NCI-H2107 treated with DMSO at 0.1 percent for 48 hours (cell line): ENCODE results near the gene KCNJ9.
"Not testable (repeated sequence)": the region's sequence is repeated elsewhere in the genome, so short reads cannot be mapped to it uniquely, and the experiment has no call there.

Experiments
- DNase-seq: peaks from one replicate; lab custom pipeline; 2025; ENCODE audit not compliant: unreplicated experiment; lab: John Stamatoyannopoulos, UW

KCNJ9 gene

DNA sequence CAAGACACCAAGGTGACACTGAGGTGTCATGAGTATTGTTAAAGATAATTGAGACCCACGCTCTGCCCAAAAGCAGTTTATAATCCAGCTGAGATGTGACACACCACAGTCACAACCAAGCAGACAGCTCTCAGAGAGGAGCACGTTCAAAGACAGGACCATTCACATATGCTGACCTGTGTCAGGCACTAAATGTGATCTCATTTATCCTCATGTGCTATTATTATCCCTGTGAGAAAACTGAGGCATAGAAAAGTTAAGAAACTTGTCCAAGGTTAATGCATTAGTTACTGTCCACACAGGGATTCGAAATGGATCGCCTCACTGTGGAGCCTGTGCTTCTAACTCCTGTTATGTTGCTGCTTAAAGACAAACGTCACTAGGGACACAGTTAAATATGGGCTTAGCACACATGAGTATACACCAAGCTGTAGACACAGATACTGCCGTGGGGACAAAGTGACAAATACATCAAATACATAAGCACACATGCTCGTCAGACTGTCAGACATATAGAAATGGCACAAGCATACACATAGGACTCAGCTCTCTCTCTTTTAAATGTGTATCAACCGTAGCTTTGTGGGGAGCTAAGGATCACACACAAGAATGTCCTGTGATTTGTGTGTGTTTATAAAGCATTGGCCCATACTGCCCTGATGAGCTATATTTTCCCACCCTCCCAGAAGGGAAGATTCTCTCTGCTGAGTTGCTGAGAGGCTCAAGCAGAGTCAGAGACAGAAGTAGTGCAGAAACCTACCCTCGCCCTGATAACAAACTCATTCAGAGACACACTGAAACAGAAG is 20.6 kb downstream of the KCNJ9 start:
- no peak for DNase-seq

DNA sequence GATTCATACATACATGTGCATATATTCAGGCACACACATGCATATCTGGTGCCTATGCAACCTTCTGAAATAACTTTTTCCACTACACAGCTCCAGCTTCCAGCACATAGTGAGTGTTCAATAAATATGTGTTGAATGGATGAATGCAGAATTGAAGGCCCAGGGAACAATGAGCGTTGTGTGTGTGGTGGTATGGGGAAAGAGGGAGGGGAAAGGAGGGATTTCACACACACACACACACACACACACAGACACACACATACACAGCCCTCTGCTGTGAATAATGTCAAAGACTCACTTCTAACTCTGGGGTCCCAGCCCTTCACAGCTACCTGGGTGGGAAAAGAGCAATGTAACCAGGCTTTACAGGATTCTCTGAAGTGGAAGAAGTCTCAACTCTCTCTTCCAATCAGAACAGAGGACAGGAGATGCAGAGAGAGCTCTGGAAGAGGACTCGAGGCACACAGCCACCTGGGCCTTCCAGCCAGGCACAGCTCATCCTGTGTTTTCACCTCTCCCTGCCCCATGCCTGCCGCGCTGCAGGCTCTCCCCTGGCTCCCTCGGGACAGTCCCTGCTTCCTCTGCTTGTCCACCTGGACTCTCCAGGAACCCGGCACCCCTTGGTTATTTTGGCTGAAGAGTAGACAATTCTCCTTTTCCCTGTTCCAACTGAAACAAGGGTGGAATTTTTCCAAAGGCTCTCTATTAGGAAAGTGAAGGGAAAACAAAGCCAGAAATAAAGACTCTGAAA is 22.5 kb downstream of the KCNJ9 start:
- DNase-seq, result no peak

DNA sequence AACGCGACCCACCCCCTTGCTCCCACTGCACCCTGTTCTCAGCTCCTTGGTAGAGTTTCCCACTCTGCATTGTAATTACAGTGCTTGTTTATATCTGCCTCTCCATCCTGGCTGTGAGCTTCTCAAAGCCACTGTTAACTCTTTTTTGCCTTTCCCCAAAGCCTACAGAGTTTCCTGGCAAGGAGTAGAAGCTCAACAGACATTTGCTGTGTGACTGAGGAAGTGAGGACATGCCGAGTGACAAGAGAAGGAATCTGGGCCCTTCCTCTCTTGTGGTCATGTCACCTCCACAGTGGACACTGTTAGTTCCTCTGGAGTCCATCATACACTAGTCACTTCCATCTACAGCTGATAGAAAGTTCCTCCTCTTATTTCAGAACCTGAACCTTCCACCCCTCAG is 23.1 kb downstream of the KCNJ9 start:
- no peak for DNase-seq

DNA sequence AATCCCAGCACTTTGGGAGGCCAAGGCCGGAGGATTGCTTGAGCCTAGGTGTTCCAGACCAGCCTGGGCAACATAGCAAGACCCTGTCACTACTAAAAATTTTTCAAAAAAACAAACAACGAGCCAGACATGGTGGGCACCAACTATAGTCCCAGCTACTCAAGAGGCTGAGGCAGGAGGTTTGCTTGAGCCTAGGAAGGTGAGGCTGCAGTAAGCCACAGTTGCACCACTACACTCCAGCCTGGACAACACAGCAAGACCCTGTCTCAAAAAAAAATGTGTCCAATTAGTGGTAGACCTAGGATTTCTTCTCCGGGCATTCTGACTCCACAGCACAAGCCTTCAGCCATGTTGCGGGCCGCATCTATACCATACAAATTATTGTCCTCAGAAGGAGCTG is 23.8 kb downstream of the KCNJ9 start:
- DNase-seq, result no peak

DNA sequence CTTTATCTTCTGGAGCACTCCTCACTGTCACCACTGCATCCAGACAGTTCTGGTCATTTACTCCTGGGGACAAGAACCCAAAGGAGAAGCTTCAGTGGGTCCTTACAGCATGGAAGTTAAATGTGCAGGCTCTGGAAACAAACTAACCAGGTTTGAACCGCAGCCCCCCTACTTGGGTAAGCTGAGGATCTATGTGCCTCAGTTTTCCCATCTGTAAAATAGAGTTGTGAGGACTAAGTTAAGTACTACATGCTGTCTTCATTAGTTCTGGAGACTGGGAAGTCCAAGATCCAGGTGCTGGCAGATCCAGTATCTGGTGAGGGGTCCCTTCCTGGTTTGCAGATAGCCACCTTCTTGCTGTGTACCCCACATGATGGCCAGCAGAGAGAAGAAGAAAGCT is 26.2 kb downstream of the KCNJ9 start:
- no peak for DNase-seq

DNA sequence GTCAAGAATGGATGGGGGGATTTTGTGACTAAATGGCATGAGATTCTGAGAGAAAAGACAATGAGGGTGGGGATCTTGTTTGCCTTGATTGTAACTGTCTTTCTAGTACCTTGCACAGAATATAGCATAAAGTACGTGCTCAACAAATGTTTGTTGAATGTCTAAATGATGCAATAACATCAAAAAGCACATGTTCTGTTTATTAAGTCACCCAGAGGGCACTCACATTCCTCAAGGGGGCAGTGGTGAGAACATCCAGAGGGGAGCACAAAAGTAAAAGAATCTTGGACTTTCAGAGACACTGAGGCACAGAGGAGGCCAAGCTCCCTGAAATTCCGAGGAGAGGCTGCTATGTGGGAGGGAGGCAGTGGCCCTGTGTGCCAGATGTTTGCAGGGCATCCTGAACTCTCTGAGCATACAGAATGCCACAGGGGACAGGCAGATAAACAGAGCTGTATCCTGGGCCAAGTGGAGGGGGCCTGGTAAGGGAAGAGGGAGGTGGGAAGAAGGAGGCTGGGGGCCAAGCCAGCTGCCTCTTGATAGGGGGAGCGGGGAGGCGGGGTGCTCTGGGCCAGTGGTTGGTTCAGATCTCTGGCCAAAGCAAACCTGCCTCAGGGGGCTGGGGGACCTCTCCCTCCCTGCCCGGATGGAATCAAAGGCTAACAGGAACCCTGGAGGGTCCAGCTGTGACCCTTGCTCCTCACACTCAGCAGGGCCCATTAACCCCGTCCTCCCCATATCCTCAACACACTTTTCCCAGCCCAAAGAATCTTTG is 27.7 kb downstream of the KCNJ9 start:
- no peak for DNase-seq

DNA sequence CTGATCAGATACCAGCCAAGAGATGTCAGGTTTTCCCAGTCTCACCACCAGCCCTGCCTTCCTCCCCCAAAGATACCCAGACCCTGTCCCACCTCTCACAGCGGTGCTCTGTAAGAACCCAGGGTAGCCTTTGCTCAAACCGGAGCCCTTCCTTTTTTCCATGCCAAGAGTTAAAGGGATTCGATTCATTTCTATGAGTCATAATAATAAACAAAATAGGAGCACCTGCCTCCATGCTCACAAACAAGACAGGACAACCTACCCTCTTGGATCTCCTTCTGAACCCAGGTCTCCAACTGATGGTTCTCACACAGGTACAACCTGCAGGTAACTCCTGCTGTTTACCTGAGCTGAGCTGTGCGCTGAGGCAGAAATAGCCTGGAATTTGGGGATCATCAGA is 28.3 kb downstream of the KCNJ9 start:
- DNase-seq, result no peak

DNA sequence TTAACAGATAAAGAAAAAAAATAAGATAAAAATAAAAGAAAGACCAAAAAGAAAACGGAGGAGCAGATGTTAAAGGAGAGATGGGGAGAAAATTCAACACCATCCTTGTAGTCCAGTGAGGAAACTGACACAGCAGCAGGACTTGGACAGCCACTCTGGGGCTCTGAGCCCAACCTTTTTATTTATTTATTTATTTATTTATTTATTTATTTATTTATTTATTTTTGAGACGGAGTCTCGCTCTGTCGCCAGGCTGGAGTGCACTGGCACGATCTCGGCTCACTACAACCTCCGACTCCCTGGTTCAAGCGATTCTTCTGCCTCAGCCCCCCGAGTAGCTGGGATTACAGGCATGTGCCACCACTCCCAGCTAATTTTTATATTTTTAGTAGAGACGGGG is 30.1 kb downstream of the KCNJ9 start:
- not testable (repeated sequence) for DNase-seq

DNA sequence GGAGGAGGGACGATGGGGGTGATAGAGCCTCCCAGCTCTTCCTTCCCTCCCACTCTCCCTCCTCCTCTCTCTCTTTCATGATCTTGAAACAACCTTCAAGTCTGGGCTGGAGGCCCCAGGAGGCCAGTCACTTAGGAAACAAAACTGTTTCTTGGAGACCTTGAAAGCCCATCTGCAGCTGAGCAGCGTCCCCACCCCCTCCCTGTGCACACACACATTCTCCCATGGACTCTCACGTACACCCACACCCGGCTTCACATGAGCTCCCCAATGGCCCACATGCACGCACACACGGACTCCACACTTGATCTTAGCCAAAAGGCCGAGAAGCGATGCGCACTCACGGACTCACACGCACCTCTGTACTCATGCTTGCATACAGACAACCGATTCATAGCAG is 31.0 kb downstream of the KCNJ9 start:
- no peak for DNase-seq

DNA sequence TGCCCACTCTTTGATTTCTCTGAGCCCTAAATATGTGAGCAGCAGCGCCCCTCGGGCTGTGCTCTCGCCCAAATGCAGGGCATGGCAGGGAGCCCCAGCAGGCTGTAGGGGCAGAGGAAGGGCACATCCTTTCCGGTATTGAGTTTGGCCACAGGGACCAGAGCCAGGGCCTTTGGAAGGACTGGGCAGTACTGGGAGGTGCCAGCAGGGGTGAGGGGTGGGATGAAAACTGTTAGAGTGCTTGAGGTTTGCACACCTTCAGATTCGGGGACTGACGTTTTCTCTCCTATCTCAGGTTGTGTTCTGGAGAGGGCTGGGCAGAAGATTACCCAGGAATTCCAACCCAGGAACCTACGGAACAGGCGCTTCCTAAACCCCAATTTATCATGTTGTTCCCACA is 32.1 kb downstream of the KCNJ9 start:
- DNase-seq, result no peak

DNA sequence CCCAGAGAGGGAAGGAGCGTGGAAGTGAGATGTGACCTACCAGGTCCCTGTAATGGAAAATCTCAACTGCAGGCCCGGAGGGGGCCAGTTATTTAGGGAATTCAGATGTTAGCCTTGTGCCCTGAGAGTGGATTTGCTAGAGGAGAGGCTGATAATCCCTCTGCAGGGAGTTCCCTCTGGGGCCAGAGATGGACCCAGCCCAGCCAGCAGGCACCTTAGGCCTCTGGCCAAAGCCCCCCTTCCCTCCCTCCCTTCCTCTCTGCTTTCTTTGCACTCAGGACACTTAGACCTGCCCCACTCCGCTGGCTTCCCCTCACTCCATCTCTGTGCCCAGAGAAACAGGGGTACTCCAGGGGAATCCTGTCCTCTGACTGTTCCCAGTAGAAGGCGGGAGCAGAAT is 32.7 kb downstream of the KCNJ9 start:
- DNase-seq, result no peak

DNA sequence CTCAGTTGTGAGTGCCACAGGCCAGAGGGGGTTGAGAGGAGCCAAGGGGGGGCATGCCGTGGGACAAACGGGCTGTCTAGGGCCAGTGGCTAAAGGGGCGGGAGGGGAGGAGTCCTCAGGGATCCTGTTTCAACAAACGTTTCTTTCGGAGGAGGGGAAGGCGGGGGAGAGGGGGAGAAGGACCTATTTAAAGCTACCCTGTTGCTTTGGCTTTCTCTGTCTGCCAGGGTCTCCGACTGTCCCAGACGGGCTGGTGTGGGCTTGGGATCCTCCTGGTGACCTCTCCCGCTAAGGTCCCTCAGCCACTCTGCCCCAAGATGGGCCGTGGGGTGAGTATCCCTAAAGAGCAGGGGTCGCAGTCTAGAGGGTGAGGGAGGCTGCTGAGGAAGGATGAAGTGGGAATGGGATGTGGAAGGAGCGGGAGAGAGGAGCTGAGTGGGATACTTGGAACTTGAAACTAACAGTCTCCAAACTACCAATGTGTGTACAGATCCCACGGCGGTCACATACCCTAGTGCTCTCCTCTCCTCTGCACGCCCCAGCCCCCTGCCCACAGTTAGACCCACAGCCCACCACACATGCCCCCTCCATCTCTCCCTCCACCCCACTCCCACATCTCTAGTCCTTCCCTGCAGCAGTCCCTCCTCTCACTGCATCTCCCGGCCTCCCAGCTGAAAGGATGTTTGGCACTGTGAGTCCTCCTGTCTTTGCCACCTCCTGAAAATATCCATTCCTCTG is 34.4 kb downstream of the KCNJ9 start, which contains the start of gene ATP1A2:
TSS of gene ATP1A2 (plus strand) at position 215 of the 738 bp plus-strand sequence. CDS start at position 318, 103 bp downstream.
- DNase-seq, result no peak

DNA sequence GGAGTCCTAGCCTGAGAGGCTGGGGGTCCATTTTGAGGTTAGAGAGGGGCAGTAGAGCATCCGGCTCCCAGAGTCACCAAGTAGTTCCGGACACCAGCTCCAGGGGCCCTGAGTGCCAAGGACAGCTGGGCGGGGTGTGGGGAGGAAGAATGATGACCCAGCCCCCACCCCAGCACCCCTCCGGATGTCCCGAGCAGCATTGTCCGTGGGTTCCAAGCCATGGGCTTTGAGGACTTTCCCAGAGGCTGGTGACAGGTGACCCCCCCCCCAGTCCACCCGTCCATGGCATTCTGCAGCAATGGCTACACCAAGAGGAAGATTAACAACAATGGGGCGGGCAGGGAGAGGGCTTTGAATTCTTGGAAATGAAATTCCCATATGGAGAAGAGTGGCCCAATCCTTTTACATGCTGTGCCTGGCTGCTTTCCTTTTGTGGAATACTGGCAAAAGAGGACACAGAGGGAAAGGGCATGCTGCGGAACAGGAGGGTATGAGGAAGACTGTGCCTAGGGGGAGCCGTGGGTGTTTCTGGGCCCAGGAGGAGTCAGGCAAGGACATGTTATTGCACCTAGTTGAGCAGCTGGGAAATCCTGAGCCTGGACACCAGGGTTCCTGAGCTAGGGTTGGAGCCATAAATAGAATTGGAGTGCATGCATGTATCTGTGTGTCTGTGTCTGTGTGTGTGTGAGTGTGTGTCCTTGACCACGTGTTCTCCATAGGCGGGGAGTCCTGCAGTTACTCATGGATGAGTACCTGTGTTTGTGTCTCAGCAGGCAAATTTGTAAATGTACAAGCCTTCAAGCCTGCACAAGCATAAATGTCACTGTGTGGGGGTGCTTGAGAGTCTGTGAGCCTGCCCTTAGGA is 35.2 kb downstream of the KCNJ9 start:
- DNase-seq, result no peak

DNA sequence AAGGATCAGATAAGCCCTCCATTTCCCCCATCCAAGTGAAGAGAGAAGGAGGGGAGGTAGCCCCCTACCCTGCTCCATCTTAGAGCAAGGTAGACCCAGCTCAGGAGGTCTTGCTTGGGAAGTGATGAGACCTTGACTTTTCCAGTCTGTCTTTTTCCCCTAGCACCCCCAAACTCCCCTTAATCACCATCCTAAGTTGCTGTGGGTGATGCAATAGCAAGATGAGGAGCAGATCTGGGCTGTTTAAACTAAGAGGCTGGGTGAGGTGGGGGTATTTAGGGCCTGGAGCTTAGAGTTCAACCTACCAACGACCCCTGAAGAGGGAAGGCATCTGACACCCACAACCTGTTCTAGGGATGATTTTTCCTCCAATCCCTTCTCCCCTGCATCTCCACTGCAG is 36.0 kb downstream of the KCNJ9 start:
- DNase-seq, result no peak

DNA sequence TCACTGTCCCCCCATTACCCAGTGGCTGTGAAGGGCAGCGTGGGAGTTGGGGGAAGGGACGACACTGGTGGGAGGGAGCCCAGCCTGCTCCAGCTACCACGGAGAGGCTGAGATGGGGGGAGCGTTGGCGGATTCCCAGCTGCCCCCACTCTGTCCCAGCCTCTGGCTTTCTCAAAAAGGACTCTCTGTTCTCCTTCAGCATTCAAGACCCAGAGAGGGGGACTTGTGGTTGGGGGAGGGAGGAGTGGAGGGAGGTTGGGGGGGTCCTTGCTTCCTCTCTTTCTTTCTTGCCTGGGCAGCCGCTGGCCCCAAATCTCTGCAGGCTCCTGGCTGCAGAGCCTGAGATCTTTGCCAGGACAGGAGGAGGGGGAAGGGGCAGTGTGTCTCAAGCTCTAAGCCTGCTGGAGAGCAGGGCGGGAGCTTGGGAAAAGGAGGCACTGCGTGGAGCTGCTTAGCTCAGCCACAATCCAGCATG is 36.4 kb downstream of the KCNJ9 start:
- DNase-seq, result no peak

DNA sequence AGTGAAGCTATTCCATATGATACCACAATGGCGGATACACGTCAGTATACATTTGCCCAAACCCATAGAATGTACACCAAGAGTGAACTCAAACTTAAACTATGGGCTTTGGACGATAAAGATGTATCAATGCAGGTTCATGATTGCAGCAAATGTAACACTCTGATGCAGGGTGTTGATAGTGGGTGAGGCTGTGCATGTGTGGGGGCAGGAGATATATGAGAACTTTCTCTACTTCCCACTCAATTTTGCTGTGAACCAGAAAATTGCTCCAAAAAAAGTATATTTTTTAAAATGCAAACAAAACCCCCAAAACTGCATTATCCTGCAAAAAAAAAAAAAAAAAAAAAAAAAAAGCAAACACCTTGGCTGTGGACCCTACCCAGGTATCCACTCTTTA is 37.6 kb downstream of the KCNJ9 start:
- DNase-seq, result no peak

DNA sequence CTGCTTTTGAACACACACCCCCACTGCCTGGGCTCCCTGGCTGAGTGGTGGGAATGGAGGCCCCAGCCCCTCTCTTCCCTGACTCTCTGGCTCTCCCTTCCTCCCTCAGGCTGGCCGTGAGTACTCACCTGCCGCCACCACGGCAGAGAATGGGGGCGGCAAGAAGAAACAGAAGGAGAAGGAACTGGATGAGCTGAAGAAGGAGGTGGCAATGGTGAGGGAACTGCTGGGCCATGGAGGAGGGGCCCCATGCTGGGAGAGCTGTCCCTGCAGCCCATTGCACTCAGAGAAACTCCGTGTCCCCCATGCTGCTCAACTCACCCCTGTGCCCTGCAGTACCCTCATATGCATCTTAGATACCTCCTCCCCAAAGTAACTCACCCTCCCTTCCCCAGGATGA is 39.5 kb downstream of the KCNJ9 start:
- no peak for DNase-seq

DNA sequence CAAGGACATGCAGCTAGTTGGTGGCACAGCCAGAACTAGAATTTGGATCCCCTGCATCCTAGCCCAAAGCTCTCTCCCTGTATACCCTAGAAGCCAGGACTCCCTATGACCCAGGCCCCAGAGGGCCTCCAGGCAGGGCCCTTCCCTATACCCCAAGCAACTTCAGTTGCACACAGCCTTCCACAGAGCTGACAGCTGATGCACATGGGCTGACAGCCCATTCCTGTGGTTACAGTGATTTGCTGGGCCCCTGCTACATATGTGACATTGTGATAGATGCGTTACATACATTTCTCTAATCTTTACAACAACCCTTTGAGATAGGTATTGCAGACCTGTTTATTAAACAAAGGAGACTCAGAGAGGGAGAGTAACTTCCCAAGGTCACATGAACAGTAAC is 40.0 kb downstream of the KCNJ9 start:
- DNase-seq, result no peak

DNA sequence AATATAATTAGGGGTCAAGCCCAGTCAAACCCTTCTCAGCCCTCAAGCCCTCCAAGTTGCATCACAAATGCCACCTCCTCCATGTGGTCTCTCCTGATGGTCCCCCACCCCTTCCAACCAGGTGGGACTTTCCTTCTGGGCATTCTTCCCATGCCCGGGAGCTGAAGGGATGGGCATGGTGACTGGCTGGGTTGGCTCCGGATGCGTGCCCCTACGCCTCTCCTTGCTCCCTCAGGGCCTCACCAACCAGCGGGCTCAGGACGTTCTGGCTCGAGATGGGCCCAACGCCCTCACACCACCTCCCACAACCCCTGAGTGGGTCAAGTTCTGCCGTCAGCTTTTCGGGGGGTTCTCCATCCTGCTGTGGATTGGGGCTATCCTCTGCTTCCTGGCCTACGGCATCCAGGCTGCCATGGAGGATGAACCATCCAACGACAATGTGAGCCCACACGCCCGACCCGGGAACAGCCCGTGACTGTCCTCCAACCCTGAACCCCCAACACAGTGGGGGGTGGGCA is 41.7 kb downstream of the KCNJ9 start:
- DNase-seq, result no peak

DNA sequence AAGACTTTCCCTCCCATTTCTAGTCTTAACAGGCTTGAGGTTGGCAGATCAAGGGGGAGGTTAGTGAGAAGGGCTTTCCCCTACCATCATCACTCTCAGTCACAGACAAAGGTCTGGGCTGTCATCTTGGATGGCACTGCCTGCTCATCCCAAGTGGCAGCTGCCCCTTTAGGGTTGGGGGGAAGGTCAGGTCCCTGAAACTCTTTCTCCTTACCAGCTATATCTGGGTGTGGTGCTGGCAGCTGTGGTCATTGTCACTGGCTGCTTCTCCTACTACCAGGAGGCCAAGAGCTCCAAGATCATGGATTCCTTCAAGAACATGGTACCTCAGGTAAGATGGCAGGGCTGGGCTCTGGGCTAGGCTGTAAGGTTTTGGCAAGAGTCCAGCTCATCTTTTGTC is 42.4 kb downstream of the KCNJ9 start:
- no peak for DNase-seq
